GM21723 (cell line): ENCODE measurements around the gene ABCC8.
"Not testable (repeated sequence)": the region's sequence is repeated elsewhere in the genome, so short reads cannot be mapped to it uniquely, and the experiment has no call there.

Source experiments
- ATAC-seq: cut with Tn5 transposase; IDR thresholded peaks from one replicate; pipeline ENCODE4 v1.9.1; 2021; ENCODE audit warnings: mild to moderate bottlenecking, moderate library complexity; ENCODE audit not compliant: unreplicated experiment

The ABCC8 gene

DNA sequence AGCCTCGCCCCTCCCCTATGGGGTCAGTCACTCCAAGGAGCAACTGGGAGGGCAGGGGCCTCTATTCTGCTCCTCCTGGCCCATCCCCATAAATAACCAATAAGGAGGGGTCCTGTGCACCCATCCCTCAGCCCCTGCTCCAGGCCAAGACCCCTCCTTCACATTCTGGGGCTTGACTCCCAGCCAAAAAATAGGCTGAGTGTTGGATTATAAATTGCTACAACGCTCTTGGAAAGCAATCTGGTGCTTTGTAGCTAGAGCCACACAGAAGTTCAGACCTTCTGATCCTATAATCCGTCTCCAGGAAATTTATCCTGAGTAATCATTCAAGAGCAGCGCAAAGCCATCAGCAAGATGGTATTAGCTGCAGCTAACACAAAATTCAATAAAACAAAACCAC is 42.5 kb downstream of the ABCC8 start:
- ATAC-seq, result no peak

DNA sequence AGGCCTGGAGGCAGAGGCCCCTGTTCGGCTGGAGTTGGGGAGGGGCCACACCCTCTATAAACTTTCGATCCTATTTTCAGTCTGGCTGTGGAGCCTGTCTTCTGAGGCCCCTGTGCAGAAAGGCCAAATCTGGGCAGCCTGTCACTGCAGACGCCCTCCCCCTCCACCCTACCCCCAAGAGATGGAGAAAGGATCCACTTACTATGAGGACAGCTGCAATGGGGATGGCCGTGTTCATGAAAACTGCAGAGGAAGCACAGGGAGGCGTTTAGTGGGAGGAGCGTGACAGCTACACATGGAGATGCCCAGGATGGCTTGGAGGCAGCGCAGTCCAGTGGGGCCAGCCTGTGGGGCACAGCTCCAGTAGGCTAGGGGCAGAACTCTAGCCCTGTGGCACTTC is 44.6 kb downstream of the ABCC8 start:
- ATAC-seq, result no peak

DNA sequence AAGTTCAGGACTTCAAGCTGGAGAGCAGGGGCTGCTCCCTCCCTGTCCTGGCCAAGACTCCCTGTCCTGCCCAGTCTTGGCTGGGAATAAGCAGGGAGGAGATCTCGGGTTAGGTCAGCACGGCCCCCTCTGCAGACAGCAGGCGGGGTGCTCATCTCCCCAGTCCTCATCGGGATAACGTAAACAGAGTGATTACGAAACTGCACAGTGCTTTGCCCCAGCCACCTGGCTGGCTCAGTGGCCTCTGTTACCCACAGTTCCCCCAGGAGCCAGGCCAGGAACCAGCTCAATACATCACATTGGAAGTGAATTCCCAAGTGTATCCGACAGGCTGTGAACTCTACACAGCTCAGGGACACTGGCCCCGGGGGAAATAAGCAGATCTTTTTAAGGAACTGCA is 45.5 kb downstream of the ABCC8 start:
- no peak for ATAC-seq

DNA sequence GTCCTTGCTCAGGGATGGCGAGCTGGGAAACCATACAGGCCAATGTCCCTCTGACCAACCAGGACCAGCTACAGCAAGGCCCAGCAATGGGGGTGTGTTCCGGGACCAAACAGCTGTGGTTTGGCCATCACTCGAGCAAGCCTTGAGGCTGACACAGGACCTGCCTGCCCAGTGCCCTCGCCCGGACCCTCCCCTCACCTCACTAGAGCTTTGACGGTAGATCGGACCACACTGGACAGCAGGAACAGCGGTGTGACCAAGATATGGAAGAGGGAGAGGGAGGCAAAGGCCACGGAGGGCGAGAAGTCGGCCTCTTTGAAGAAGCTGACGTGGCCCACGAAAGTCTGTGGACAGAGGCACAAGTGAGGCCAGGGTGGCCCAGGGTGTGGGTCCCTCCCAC is 46.0 kb downstream of the ABCC8 start:
- ATAC-seq, result no peak

DNA sequence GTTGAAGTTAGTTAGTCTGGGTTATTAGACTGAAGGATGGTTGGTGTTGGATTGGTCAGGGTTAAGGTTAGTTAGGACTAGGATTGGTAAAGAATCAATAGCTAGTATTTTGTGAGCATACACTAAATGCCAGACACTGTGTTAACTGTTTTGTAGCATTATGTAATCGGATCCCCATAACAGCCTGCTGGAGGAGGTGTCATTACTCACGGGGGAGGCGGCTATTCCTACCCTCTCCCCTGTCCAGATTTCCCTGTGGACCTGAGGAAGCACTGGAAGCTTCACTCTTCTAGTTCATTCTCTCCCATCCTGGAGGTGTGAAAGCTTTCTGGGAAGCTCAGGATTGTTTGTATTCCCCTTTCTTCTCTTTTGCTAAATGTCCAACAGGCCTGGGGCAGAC is 47.7 kb downstream of the ABCC8 start:
- ATAC-seq, result no peak

DNA sequence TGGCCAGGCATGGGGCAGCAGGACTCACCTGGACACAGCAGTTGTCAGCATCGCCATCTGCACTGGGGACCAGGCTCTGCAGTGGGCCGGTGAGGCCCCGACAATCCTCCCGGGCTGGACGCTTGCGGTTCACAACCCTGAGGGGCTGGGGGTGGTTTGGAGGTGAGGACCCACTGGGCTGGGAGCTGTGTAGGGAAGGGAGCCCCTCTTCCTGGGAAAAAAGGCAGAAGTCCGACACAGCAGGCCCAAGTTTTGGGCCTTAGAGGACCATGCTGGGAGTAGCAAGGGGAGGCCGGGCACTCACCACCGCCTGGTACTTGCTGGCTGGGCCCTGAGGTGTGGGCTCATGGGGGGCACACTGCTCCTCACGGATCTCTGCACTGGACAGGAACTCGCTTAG is 48.4 kb downstream of the ABCC8 start:
- no peak for ATAC-seq

DNA sequence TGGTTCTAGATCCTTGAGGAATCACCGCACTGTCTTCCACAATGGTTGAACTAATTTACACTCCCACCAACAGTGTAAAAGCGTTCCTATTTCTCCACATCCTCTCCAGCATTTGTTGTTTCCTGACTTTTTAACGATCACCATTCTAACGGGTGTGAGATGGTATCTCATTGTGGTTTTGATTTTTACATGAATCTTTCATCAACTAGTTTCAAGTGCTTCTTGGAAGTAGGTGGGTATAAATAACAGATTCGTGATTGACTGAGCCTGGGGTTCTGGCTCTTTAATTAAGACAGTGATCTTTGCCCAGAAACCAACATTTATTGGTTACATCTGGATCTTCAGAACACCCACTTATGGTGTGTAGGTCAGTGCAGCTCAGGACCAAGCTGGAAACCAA is 50.4 kb downstream of the ABCC8 start:
- ATAC-seq, result not testable (repeated sequence)

DNA sequence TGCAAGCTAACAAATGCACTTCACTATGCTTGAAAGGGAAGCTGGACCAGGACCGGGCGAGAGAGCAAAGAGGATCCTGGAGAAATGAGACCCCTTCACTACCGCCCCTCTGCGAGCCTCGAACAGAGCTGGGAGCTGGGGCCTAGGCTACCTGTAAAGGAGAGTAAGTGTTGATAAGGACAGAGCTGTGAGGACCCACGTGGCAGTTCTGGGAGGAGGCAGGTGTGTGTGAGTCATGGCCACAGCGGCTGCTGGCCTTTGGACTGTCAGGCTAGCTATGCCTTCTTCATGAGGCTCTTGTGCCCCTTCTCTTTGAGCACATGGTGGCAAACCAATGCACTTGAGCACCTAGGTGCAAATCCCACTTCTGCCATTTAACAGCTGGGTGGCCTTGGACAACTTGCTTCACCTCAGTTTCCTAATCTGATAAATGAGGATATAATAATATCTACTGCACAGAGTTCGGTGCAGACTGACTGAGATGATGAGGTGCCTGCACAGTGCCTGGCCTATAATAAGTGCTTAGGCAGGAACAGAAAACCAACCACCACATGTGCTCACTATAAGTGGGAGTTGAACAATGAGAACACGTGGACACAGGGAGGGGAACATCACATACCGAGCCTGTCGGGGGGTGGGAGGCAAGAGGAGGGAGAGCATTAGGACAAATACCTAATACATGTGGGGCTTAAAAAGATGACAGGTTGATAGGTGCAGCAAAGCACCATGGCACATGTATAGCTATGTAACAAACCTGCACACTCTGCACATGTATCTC is 52.9 kb downstream of the ABCC8 start:
- ATAC-seq, result no peak

DNA sequence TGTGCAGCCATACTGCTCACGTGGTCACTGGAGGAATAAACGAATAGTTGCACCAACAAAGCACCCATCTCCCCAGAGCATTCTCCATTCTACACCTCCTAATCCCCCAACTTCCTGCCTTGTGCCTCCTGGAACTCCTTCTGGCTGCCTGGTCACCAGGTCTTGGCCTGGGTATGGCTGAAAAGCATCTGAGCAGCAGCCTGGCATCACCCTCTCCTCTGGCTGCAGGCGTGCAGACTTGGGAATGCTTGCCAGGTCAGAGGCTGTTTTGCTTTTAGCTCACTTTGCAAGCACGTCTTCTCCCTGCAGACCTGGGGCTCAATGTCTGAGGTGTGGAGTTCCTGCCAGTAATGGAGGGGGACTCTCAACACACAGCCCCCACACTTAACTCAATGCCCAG is 54.9 kb downstream of the ABCC8 start:
- no peak for ATAC-seq

DNA sequence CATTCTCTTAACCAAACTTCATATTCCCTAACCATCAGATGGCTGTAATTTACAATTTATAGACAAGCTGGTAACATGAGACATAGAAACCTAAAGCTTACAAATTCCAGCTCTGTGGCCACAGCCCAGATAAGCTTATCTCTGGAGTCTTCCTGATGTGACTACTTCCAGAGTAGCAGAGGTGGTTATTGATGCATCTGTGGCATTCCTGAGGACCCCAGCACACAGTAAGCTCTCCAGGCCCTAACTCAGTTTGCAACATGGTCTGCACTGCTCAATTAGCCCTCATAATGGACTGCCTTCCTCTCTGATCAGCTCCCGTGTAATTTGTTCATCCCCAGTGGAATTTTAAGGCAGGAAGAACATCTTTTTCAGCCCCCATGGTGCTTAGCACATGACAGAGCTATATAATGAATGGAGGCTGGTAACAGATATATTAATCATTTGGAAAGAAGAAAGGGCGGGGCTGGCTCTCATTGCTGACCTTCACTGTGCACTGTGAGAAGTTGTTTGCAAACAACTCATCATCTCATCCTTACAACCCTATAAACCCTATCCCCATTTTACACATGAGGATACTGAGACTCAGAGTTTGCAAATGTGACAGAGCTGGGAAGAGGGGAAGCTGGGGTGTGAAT is 58.1 kb downstream of the ABCC8 start:
- ATAC-seq, result no peak

DNA sequence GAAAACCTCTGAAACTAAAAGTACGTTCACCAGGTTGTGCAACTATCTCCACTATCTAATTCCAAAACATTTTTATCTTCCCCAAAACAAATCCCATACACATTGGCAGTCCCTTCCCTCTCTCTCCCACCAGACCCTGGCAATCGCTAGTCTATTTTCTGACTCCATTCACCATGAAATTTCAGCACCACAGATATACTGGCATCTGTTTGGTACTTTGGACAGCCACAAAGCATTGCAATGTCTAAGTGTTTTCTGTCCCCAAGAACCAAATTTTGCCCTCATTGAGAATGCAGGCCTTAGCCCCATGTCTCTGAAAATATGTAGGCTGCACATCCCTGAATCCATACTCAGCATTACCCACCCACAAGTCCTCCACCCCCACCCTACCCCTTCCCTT is 60.2 kb downstream of the ABCC8 start:
- ATAC-seq, result no peak

DNA sequence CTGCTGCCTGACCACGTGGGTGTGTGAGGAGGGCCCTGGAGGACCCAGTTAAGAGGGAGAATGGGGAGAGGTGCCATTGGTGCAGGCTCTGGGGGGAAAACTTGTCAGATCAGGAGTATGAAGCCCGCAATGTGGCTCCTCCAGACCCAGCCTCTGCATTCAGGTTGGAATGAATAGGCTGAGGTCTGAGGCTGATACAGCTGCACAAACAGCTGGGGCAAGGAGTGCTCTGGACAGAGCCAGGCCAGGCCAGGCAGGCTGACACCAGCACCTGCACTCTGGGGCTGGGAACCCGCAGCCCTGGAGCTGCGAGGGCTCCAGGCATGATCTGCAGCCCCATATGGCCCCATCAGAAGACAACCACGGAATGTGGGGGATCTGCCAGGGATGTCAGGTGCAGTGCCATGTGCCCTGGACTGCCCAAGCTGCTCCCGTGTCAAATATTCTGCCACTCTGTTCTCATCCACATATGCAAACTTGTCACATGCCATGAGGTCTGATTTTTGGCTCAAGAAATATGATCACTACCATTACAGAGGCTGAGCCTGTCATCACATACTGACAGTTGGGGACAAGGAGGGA is 61.0 kb downstream of the ABCC8 start:
- ATAC-seq, result no peak

DNA sequence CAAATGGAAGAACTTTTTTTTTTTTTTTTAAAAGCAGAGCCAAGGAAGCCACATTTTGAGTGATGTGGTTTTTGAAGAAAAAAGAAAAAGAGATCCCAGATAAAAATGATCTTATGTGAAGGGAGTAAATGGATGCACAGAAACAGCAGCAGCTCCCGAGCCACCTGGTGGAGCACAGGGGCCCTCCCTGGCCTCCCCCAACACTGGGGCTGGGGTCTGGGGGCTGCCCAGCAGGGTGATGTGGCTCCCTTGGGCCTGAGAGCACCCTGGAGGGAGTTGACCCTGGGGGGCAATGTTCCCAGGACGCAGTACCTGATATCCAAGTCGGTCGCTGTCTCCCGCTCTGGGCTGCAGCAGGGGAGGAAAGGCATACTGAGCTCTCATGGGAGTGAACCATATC is 61.7 kb downstream of the ABCC8 start:
- no peak for ATAC-seq

DNA sequence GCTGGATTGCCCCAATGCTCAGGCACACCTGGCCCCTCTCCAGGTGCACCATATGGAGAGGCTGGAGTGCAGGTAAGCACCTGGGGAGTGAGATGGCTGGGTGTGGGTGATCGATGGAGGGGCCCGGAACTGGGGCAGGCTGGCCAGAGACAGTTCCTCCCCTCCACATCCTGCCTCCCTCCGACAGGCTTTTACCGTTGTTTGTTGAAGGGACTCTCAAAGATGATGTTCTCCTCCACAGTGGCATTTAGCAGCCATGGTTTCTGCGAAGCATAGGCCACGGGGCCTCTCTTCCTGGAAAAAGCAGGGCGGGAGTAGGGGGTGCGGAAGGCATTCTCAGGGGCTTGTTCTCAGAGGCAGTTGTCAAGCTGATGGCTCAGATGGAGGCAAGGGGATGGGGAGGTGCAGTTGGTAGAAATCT is 62.3 kb downstream of the ABCC8 start:
- ATAC-seq, result no peak

DNA sequence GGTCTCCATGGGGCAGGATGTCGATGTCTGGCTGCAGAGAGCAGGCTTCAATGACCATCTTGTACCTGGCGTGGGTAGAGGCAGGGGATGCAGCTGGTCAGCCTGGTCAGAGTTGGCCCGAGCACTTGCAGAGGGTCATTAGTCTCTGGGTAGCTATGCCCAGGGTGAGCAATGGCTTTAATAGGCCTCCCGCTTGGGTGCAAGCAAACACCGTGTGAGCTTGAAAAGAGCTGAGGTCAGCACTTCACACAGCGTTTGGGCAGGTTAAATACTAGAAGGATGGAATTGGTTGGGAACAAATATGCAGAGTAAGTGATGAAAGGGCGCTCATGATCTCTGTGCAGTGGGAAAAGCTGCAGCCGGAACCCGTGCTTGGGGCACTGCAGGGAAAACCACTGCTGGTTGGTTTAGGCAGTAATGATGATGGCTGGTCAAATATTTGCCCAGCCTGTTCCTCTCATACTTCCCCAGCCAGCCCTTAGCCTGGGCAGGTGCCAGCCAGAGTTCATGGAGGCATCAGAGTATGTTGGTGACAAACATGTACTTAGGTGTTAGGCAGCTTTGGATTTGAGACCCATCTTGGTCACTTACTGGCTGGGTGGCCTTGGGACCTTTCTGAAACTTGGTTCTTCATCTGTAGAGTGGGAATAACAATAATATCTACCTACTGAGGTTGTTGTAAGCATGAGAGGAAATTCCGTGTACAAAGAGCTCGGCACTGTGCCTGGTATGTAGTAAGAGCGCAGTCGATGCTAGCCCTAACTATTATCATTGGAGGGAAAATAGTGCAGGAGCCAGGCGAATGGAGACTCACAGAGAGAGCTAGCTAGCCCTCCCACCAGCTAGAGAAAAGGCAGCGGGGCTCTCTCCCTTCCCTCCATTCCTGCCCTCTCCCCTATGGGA is 63.0 kb downstream of the ABCC8 start:
- ATAC-seq, result no peak

DNA sequence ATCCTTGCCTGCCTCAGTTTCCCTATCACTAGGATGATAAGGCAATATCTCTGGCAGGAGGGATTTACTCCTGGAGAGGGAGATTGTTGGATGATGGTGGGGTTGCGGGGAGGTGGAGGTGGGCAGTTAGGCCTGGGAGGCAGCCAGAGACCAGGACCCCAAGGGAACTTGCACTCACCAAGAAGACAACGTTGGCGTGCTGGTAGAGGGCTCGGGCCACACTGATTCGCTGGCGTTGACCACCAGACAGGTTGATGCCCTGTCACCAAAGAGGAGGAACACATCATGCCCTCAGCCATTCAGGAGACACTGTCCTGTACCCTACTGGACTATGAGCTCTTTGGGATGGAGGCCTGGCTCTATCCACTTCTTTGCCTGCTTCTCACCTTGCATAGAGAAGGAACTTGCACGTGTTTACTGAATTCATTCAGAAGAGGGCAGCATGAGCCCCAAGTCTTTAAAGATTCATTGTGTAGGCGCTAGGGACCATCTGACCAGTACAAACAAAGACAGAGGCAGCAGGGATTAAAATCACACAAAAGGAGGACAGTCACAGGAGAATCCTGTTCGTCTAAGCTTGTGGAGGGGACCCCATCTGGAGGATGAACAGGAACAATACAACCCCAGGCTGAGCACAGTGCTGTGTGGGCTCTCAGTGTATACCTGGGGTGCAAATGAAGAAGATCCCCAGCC is 64.0 kb downstream of the ABCC8 start:
- ATAC-seq, result no peak

DNA sequence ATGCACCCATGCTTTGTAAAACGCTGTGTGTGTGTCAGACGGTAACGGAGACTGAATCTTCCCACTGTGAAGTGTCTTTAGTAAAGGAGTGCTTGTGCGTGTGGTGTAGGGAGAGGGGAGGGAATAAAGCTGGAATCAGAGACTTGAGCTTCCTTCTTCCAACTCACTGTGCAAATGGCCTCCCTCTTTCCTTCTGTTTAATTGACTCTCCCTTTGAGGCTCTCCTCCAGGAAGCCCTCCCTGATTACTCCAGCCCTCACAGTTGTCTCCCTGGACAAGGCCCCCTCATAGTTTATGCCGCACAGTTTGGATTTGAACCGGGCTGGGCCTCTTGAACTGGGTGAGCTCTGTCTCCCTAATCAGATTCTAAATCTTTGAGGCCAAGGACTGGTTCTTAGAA is 65.2 kb downstream of the ABCC8 start:
- ATAC-seq, result no peak

DNA sequence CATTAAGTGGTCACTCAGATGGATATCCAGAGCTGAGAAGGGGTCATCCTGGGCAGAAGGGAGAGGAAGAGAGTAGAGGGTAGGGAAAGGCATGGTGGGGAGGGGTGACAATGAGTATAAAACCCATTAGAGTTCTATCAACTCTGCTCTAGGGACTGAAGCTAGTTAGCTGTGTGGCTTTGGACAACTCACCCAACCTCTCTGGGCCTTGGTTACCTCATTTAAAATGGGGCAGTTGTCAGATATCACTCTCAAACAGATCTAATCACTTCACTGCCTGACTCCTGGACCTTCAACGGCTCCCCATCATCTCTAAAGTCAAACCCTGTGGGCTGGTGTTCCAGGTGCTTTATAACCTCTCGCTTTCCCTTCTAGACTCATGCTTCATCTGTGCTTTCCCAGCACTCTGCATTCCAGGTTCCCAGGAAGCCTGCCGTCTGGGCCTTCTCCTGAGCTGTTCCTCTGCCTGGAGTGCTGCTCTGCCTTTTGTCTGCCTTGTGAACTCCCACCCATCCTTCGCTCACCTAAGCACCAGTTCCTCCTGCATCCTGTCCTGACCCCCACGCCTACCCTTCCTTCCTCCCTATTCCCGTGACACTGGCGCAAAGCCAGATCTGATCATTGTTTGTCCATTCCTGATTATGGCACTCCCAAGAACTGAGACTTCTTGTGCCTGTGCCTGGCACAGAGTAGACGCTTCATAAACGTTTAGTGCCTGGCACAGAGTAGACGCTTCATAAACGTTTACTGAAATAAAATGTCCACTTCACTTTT is 65.9 kb downstream of the ABCC8 start:
- ATAC-seq, result no peak

DNA sequence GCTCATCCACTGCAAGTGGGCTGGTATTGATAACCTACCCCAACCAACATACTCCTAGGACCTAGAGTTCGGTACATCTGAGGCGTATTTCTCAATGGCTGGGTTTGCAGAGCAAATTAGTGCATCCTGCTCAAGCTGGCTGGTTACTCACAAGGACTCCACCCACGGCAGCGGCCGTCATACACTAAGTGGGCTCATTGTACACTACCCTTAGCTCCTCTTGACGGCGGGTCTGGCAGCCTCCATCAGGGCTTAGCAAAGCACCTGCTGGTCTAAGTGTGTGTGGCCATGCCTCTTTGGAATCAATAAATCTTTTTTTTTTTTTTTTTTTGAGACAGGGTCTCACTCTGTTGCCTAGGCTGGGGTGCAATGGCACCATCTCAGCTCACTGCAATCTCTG is 68.0 kb downstream of the ABCC8 start:
- ATAC-seq, result no peak

DNA sequence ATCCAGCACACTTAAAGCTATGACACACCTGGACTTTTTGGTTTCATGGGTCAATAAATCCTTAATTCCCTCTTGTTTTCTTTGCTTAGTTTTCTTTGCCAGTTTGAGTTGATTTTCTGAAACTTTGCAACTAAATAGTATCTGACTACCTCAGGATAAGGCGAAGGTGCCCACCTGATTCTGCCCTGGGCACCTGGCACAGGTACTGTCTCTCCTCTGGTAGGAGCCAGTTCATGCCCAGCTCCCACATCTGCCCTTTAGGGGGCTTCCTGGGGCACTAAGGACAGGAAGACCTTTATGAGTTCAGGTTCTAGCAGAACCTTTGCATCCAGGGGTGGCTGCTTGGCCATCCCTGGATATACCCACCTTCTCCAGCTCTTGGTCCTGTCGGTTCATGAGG is 68.6 kb downstream of the ABCC8 start:
- no peak for ATAC-seq
